Measurements from ENCODE around the gene MAL. TPM values are rescaled to one million over a fixed set of nuclear protein-coding genes. Genes with fewer than 3 reads are reported as not detected.

The MAL gene
- total RNA-seq, 1 experiment from 2014 or later, result 1.6 TPM

DNA sequence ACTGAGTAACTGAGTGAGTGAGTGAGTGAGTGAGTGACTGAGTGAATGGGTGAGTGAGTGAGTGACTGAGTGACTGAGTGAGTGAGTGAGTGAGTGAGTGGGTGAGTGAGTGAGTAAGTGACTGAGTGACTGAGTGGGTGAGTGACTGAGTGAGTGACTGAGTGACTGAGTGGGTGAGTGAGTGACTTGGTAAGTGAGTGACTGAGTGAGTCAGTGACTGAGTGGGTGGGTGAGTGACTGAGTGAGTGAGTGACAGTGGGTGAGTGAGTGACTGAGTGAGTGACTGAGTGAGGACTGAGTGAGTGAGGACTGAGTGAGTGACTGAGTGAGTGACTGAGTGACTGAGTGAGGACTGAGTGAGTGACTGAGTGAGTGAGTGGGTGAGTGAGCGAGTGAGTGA, 13.9 kb downstream of the MAL start:
- Histone ChIP-seq H3F3A (ENCODE audit: low read length, unreplicated experiment) (peaks cover 3% of the 10 kb centered on the region), H3K4me1 (ENCODE audit: insufficient read depth, low read length) (peaks cover 39% of the 10 kb centered on the region), H3K4me2 (ENCODE audit: low read length) (no peak overlapping the region), H3K9me2 (replicated peaks; ENCODE audit: low read length) (no peaks in the 10 kb centered on the region), H2AFZ (ENCODE audit: low read length) (no peak overlapping the region), H4K20me1 (ENCODE audit: low read length) (no peaks in the 10 kb centered on the region), H3K9ac (ENCODE audit: low read length) (no peak overlapping the region), H3K27me3 (ENCODE audit: low read length) (no peaks in the 10 kb centered on the region), H3K79me2 (ENCODE audit: low read length) (no peaks in the 10 kb centered on the region), H3K4me3 (ENCODE audit: low read length) (no peak overlapping the region), H3K9me3 (ENCODE audit: low read length) (no peaks in the 10 kb centered on the region), H3K36me3 (ENCODE audit: low read depth, low read length) (no peaks in the 10 kb centered on the region), H3K27ac (ENCODE audit: low read length) (no peak overlapping the region)
- CTCF ChIA-PET, result no interaction called here
- no TSS peak for BruUV-seq (replicated peaks)
- TF ChIP-seq, protein P1, sequence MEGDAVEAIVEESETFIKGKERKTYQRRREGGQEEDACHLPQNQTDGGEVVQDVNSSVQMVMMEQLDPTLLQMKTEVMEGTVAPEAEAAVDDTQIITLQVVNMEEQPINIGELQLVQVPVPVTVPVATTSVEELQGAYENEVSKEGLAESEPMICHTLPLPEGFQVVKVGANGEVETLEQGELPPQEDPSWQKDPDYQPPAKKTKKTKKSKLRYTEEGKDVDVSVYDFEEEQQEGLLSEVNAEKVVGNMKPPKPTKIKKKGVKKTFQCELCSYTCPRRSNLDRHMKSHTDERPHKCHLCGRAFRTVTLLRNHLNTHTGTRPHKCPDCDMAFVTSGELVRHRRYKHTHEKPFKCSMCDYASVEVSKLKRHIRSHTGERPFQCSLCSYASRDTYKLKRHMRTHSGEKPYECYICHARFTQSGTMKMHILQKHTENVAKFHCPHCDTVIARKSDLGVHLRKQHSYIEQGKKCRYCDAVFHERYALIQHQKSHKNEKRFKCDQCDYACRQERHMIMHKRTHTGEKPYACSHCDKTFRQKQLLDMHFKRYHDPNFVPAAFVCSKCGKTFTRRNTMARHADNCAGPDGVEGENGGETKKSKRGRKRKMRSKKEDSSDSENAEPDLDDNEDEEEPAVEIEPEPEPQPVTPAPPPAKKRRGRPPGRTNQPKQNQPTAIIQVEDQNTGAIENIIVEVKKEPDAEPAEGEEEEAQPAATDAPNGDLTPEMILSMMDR (conservative IDR thresholded peaks at IDR 0.05; ENCODE audit: low read depth, low read length), result no peak
- TF ChIP-seq EZH2phosphoT487 (IDR thresholded peaks at IDR 0.05; ENCODE audit: borderline replicate concordance, low read length) (no peak), EZH2 (IDR thresholded peaks at IDR 0.05; ENCODE audit: low read length, unreplicated experiment) (no peak)
- ATAC-seq (no peak), DNase-seq (no peak)
- intact Hi-C loops (cut with micrococcal nuclease), result no loop called here
- POLR2A ChIA-PET (ENCODE audit: unreplicated experiment), result no interaction called here

DNA sequence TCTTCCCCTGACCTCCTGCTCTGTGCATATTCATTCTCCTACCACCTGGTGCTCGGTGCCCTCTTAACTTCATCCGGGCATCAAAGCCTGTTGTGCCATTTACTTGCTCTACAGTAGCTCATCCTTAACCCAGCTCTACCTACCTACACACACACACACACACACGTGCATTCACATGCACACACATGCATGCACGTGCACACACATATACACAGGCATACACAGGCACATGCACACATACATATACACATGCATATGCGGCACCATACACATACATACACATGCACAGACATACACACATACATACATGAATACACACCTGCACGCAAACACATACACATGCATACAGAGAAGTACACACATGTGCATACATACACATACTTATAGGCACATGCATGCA, 14.5 kb downstream of the MAL start:
- ATAC-seq, result no peak
- no TSS peak for BruUV-seq (replicated peaks)
- H4K20me1 ChIP-seq (ENCODE audit: low read length), result no peaks in the 10 kb centered on the region
- no peak overlapping the region for H2AFZ ChIP-seq (ENCODE audit: low read length)
- TF ChIP-seq EZH2 (IDR thresholded peaks at IDR 0.05; ENCODE audit: low read length, unreplicated experiment) (no peak), EZH2phosphoT487 (IDR thresholded peaks at IDR 0.05; ENCODE audit: borderline replicate concordance, low read length) (no peak)
- TF ChIP-seq, protein P1 (conservative IDR thresholded peaks at IDR 0.05; ENCODE audit: low read depth, low read length), result no peak
- no peak overlapping the region for H3K4me2 ChIP-seq (ENCODE audit: low read length)
- H3K79me2 ChIP-seq (ENCODE audit: low read length), result no peaks in the 10 kb centered on the region
- no peak overlapping the region for H3K9ac ChIP-seq (ENCODE audit: low read length)
- H3K36me3 ChIP-seq (ENCODE audit: low read depth, low read length), result no peaks in the 10 kb centered on the region
- no peaks in the 10 kb centered on the region for H3K9me3 ChIP-seq (ENCODE audit: low read length)
- H3K4me1 ChIP-seq (ENCODE audit: insufficient read depth, low read length), result peaks cover 33% of the 10 kb centered on the region
- DNase-seq, result no peak
- CTCF ChIA-PET, result no interaction called here
- H3K4me3 ChIP-seq (ENCODE audit: low read length), result no peak overlapping the region
- H3F3A ChIP-seq (ENCODE audit: low read length, unreplicated experiment), result peaks cover 3% of the 10 kb centered on the region
- intact Hi-C loops (cut with micrococcal nuclease), result no loop called here
- no peaks in the 10 kb centered on the region for H3K9me2 ChIP-seq (replicated peaks; ENCODE audit: low read length)
- no peaks in the 10 kb centered on the region for H3K27me3 ChIP-seq (ENCODE audit: low read length)
- POLR2A ChIA-PET (ENCODE audit: unreplicated experiment), result no interaction called here
- H3K27ac ChIP-seq (ENCODE audit: low read length), result no peak overlapping the region

DNA sequence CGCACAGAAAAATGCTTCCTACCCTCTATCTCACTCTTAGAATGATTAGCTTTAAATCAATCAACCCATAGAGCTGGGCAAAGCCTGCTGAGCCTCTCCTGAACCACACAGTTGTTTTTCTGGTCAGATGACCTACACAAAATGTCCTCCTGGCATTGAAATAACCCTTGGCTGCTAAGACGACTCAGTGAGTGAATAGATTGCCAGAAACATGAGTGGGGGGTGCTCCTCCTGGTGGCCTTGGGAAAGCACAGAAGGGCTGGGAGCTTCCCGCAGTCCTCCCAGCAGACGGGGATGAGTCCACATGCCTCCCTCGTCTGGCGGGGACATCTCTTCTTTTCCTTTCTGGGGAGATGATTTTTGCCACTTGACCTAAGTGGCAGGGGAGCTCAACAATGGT, 14.9 kb downstream of the MAL start:
- Histone ChIP-seq H3K9me2 (replicated peaks; ENCODE audit: low read length) (no peaks in the 10 kb centered on the region), H3K9ac (ENCODE audit: low read length) (no peak overlapping the region), H4K20me1 (ENCODE audit: low read length) (no peaks in the 10 kb centered on the region), H3F3A (ENCODE audit: low read length, unreplicated experiment) (peaks cover 3% of the 10 kb centered on the region), H3K4me3 (ENCODE audit: low read length) (no peak overlapping the region), H3K79me2 (ENCODE audit: low read length) (no peaks in the 10 kb centered on the region), H3K27me3 (ENCODE audit: low read length) (no peaks in the 10 kb centered on the region), H3K9me3 (ENCODE audit: low read length) (no peaks in the 10 kb centered on the region), H3K4me1 (ENCODE audit: insufficient read depth, low read length) (peaks cover 28% of the 10 kb centered on the region), H3K27ac (ENCODE audit: low read length) (no peak overlapping the region), H3K4me2 (ENCODE audit: low read length) (no peak overlapping the region), H2AFZ (ENCODE audit: low read length) (no peak overlapping the region), H3K36me3 (ENCODE audit: low read depth, low read length) (no peaks in the 10 kb centered on the region)
- POLR2A ChIA-PET (ENCODE audit: unreplicated experiment), result no interaction called here
- ATAC-seq (no peak), DNase-seq (no peak)
- TF ChIP-seq EZH2 (IDR thresholded peaks at IDR 0.05; ENCODE audit: low read length, unreplicated experiment), result no peak
- intact Hi-C loops (cut with micrococcal nuclease), result no loop called here
- CTCF ChIA-PET, result no interaction called here
- BruUV-seq (replicated peaks), result no TSS peak
